Endothelial cell of umbilical vein (primary cell): Measurements from ENCODE around the gene ULK4. TPM values are rescaled to one million over a fixed set of nuclear protein-coding genes. Genes with fewer than 3 reads are reported as not detected.

ENCODE experiments used
- BruUV-seq: library from RNA; stranded (reverse); fragments of 400-500 nt; replicated peaks from 2 replicates; lab custom pipeline; 2021; lab: Mats Ljungman, UMichigan
- CTCF ChIA-PET: fragments of 300-600, 350-600 bp; sonication (Branson Sonifier 250); formaldehyde crosslinking; loops from one replicate; lab custom pipeline; 2021; ENCODE audit warnings: antibody characterized with exemption, inconsistent platforms; lab: Charles Lee
- POLR2A ChIA-PET: fragments of 300-600, 350-600 bp; sonication (Branson Sonifier 250); formaldehyde crosslinking; loops from one replicate; lab custom pipeline; 2021; ENCODE audit warnings: antibody characterized with exemption, inconsistent platforms; lab: Charles Lee
- DNase-seq: peaks from one replicate; pipeline ENCODE4 v3.0.0-alpha.2; 2011; ENCODE audit warnings: low read depth, low spot score
- FAIRE-seq: peaks from 2 replicates; lab custom pipeline; 2011; peaks lifted over from hg19 to GRCh38; lab: Jason Lieb, UNC
- H2AFZ ChIP-seq: 2 replicates; pipeline ENCODE4 v1.6.0; 2012; ENCODE audit warnings: low read depth, low read length, control low read depth, inconsistent platforms
- H3K27ac ChIP-seq: 2 replicates; pipeline ENCODE4 v1.5.1; 2011; ENCODE audit warnings: low read depth, mild to moderate bottlenecking, control low read depth, low read length, moderate library complexity; ENCODE audit not compliant: insufficient read depth
- H3K27me3 ChIP-seq, 2 experiments: 2 replicates each; pipeline versions ENCODE4 v1.6.0 to v1.6.1; 2011; ENCODE audit warnings: low read length in 2 of 2, mixed read lengths in 1 of 2; ENCODE audit not compliant: control insufficient read depth in 2 of 2, insufficient read depth in 2 of 2
- H3K36me3 ChIP-seq, 2 experiments: 2 replicates in 1 of 2; 3 replicates in 1 of 2; pipeline ENCODE4 v1.5.1; 2011; ENCODE audit warnings: low read length in 2 of 2, mild to moderate bottlenecking in 1 of 2, moderate library complexity in 1 of 2; ENCODE audit not compliant: control insufficient read depth in 2 of 2, insufficient read depth in 2 of 2; ENCODE audit errors: extremely low read depth in 1 of 2
- H3K4me1 ChIP-seq: 3 replicates; pipeline ENCODE4 v1.5.1; 2011; ENCODE audit warnings: mild to moderate bottlenecking, low read length; ENCODE audit not compliant: control insufficient read depth, insufficient read depth; ENCODE audit errors: extremely low read depth
- H3K4me2 ChIP-seq: 2 replicates; pipeline ENCODE4 v1.6.1; 2011; ENCODE audit warnings: low read length, control low read depth, mixed read lengths; ENCODE audit not compliant: insufficient read depth
- H3K4me3 ChIP-seq, 3 experiments: fragments of 200-600 bp in 1 of 3; sonication (generic), shearing (Covaris generic) in 1 of 3; replicated peaks in 1 of 3; 2 replicates each; pipeline ENCODE4 v1.5.1; 2011 to 2016; ENCODE audit warnings: control low read depth in 3 of 3, low read length in 3 of 3, mild to moderate bottlenecking in 2 of 3, inconsistent platforms in 1 of 3, low read depth in 1 of 3, moderate library complexity in 1 of 3; ENCODE audit not compliant: insufficient read depth in 1 of 3
- H3K79me2 ChIP-seq: 2 replicates; pipeline ENCODE4 v1.6.0; 2012; ENCODE audit warnings: low read length, inconsistent platforms; ENCODE audit not compliant: control insufficient read depth, insufficient read depth
- H3K9ac ChIP-seq: replicated peaks from 2 replicates; pipeline ENCODE3; 2011; ENCODE audit warnings: low read length, control low read depth; ENCODE audit not compliant: insufficient read depth; ENCODE audit errors: extremely low read depth
- H3K9me1 ChIP-seq: replicated peaks from 3 replicates; pipeline ENCODE4 v1.6.0; 2011; ENCODE audit warnings: mild to moderate bottlenecking, low read length; ENCODE audit not compliant: control insufficient read depth, insufficient read depth; ENCODE audit errors: extremely low read depth
- H3K9me3 ChIP-seq: replicated peaks from 2 replicates; pipeline ENCODE4 v1.5.1; 2012; ENCODE audit warnings: low read length, inconsistent platforms; ENCODE audit not compliant: control insufficient read depth, insufficient read depth
- H4K20me1 ChIP-seq: replicated peaks from 2 replicates; pipeline ENCODE3; 2011; ENCODE audit warnings: mild to moderate bottlenecking, low read length; ENCODE audit not compliant: control insufficient read depth, insufficient read depth; ENCODE audit errors: extremely low read depth
- FOS ChIP-seq: IDR thresholded peaks from 2 replicates; pipeline ENCODE4 v1.6.1; 2011; ENCODE audit warnings: mild to moderate bottlenecking, low read length, moderate library complexity, borderline replicate concordance; ENCODE audit not compliant: insufficient read depth
- GATA2 ChIP-seq: IDR thresholded peaks from 2 replicates; pipeline ENCODE4 v1.7.0; 2011; ENCODE audit warnings: low read depth, mild to moderate bottlenecking, moderate library complexity, mixed read lengths, low read length; ENCODE audit not compliant: insufficient read length, insufficient read depth
- JUN ChIP-seq: IDR thresholded peaks from 2 replicates; pipeline ENCODE4 v1.6.1; 2011; ENCODE audit warnings: borderline replicate concordance, low read depth; ENCODE audit not compliant: insufficient read length, insufficient read depth
- MAX ChIP-seq: IDR thresholded peaks from 2 replicates; pipeline ENCODE4 v1.6.1; 2011; ENCODE audit not compliant: insufficient read depth, insufficient read length
- MYC ChIP-seq: IDR thresholded peaks from one replicate; pipeline ENCODE4 v1.6.1; 2011; ENCODE audit warnings: mild to moderate bottlenecking, low read depth, low read length
- POLR2A ChIP-seq: IDR thresholded peaks from 2 replicates; pipeline ENCODE4 v1.6.1; 2012; ENCODE audit warnings: low read depth, mild to moderate bottlenecking, control low read depth, low read length
- POLR2AphosphoS5 ChIP-seq: IDR thresholded peaks from 2 replicates; pipeline ENCODE4 v1.6.1; 2012; ENCODE audit warnings: low read depth, mild to moderate bottlenecking, control low read depth, low read length, moderate library complexity; ENCODE audit not compliant: insufficient read depth
- dilution Hi-C: fragments of 300-500 bp; cut with MboI; formaldehyde crosslinking; loops from one replicate; pipeline ENCODE4 v1.15.0; 2019; ENCODE audit warnings: low sequenced_read_pairs; ENCODE audit not compliant: extremely low pct_ligation_motif_present
- intact Hi-C: fragments of 100-400 bp; cut with micrococcal nuclease; formaldehyde crosslinking; loops from one replicate; pipeline ENCODE4 v1.10.0; 2022
- polyA plus RNA-seq, 4 experiments: library from polyadenylated mRNA; depleted of rRNA in 3 of 4; stranded (reverse) in 3 of 4; unstranded in 1 of 4; fragments of >200 nt; gene quantifications; 2 replicates each; pipeline versions ENCODE4 v1.2.1 to v1.2.3, GENCODE V29; 2011 to 2012; ENCODE audit warnings: missing spikeins in 1 of 4
- total RNA-seq: library from RNA; stranded (reverse); gene quantifications from 2 replicates; pipeline ENCODE4 v1.2.3, GENCODE V29; 2021
- TF ChIP-seq, protein P1 (sequence below), 2 donors: IDR thresholded peaks; 1 replicate in 1 of 2; 2 replicates in 1 of 2; pipeline ENCODE4 v1.5.1; 2011; ENCODE audit warnings: low read length in 2 of 2, mild to moderate bottlenecking in 2 of 2, moderate library complexity in 2 of 2, control low read depth in 1 of 2, inconsistent platforms in 1 of 2, low read depth in 1 of 2; ENCODE audit not compliant: insufficient read depth in 1 of 2; ENCODE audit errors: extremely low read depth in 1 of 2

The ULK4 gene
- total and polyA plus RNA-seq, 2 donors (not counting 3 experiments of a cell fraction or from before 2014, with no cell fraction given), result 3.3 to 16.0 TPM

- ChIA-PET CTCF (interaction anchor here (0.9 kb wide), 1 partner anchor 15 kb away, joined by 3 read pairs; no protein-coding TSS in a partner anchor), POLR2A (no interaction called here)
- Histone ChIP-seq H3K9me3 (no peaks in the 10 kb centered on the region), H3K79me2 (no peaks in the 10 kb centered on the region), H3K9ac (no peak overlapping the region), H3K36me3 (no peaks in the 10 kb centered on the region), H3K4me3 (no peak overlapping the region), H2AFZ (no peak overlapping the region), H4K20me1 (no peaks in the 10 kb centered on the region), H3K4me1 (peaks cover 3% of the 10 kb centered on the region), H3K27me3 (no peaks in the 10 kb centered on the region), H3K9me1 (no peaks in the 10 kb centered on the region), H3K4me2 (no peak overlapping the region), H3K27ac (no peak overlapping the region)
- DNase-seq (no peak), FAIRE-seq (no peak)
- TF ChIP-seq POLR2A, result no peak
- no peak for TF ChIP-seq FOS
- TF ChIP-seq JUN, result no peak
- no peak for TF ChIP-seq MYC
- dilution Hi-C loops, result no loop called here
- intact Hi-C loops, result no loop called here
- BruUV-seq, result no TSS peak
These were observed 256.0 kb downstream of the ULK4 start for GRCh38 chr3:41705893-41706292.

- H4K20me1 ChIP-seq, result no peaks in the 10 kb centered on the region
- H3K9ac ChIP-seq, result no peak overlapping the region
- H3K4me1 ChIP-seq, result peaks cover 8% of the 10 kb centered on the region
- H3K4me3 ChIP-seq, result no peak overlapping the region
- H3K9me1 ChIP-seq, result no peaks in the 10 kb centered on the region
- no peak overlapping the region for H3K4me2 ChIP-seq
- BruUV-seq, result no TSS peak
- POLR2A ChIA-PET, result no interaction called here
- no peak for TF ChIP-seq JUN
- TF ChIP-seq MYC, result no peak
- TF ChIP-seq POLR2AphosphoS5, result no peak
- TF ChIP-seq, protein P1, sequence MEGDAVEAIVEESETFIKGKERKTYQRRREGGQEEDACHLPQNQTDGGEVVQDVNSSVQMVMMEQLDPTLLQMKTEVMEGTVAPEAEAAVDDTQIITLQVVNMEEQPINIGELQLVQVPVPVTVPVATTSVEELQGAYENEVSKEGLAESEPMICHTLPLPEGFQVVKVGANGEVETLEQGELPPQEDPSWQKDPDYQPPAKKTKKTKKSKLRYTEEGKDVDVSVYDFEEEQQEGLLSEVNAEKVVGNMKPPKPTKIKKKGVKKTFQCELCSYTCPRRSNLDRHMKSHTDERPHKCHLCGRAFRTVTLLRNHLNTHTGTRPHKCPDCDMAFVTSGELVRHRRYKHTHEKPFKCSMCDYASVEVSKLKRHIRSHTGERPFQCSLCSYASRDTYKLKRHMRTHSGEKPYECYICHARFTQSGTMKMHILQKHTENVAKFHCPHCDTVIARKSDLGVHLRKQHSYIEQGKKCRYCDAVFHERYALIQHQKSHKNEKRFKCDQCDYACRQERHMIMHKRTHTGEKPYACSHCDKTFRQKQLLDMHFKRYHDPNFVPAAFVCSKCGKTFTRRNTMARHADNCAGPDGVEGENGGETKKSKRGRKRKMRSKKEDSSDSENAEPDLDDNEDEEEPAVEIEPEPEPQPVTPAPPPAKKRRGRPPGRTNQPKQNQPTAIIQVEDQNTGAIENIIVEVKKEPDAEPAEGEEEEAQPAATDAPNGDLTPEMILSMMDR (IDR thresholded peaks at IDR 0.05; ENCODE audit: extremely low read depth in 1 of 2, insufficient read depth in 1 of 2, low read depth in 1 of 2, low read length in 2 of 2), result no peak
- no peak for TF ChIP-seq GATA2
- no peak for TF ChIP-seq MAX
- TF ChIP-seq FOS, result no peak
- CTCF ChIA-PET, result no interaction called here
- DNase-seq (peak; percentile 36), FAIRE-seq (peak; percentile 55)
- no peak overlapping the region for H3K27ac ChIP-seq
- H3K36me3 ChIP-seq, result no peaks in the 10 kb centered on the region
- no peaks in the 10 kb centered on the region for H3K27me3 ChIP-seq
- dilution Hi-C loops, result no loop called here
- H3K9me3 ChIP-seq, result no peaks in the 10 kb centered on the region
- no peak overlapping the region for H2AFZ ChIP-seq
- intact Hi-C loops, result no loop called here
- H3K79me2 ChIP-seq, result no peaks in the 10 kb centered on the region
These were observed 260.7 kb downstream of the ULK4 start for GRCh38 chr3:41701191-41701698.
